Occipital lobe (tissue), 2 donors: Measurements from ENCODE around the gene HOXA2. TPM values are rescaled to one million over a fixed set of nuclear protein-coding genes. Genes with fewer than 3 reads are reported as not detected.

ENCODE experiments used
- DNase-seq: peaks from one replicate; lab custom pipeline; 2025; lab: John Stamatoyannopoulos, UW
- total RNA-seq: library from RNA; depleted of rRNA; stranded (reverse); fragments of >200 nt; gene quantifications from one replicate; pipeline ENCODE4 v1.2.3, GENCODE V29; 2014

Gene HOXA2
- total RNA-seq, 1 donor from 2014 or later: not detected

- no peak for DNase-seq
These were observed 1.8 kb downstream of the HOXA2 start for GRCh38 chr7:27100694-27101170.

GRCh38 chr7:27099453-27100370 lies 2.8 kb downstream of the HOXA2 start:
- no peak for DNase-seq

GRCh38 chr7:27098578-27099451 lies 3.7 kb downstream of the HOXA2 start:
- DNase-seq: no peak

GRCh38 chr7:27097686-27098577 lies 4.6 kb downstream of the HOXA2 start:
- no peak for DNase-seq

GRCh38 chr7:27096768-27097514 lies 5.5 kb downstream of the HOXA2 start:
- no peak for DNase-seq

GRCh38 chr7:27095897-27096767 lies 6.4 kb downstream of the HOXA2 start, which contains the start of gene HOXA1:
TSS of gene HOXA1 (minus strand) at chr7:27096000. CDS start at chr7:27095912, 88 bp downstream.
- no peak for DNase-seq

GRCh38 chr7:27095050-27095896 lies 7.2 kb downstream of the HOXA2 start:
- DNase-seq: no peak

- DNase-seq: no peak
These were observed 8.0 kb downstream of the HOXA2 start for GRCh38 chr7:27094304-27095049.

GRCh38 chr7:27093184-27093895 lies 9.1 kb downstream of the HOXA2 start:
- no peak for DNase-seq

- DNase-seq: no peak
These were observed 9.7 kb downstream of the HOXA2 start for GRCh38 chr7:27092819-27093110.

- no peak for DNase-seq
These were observed 10.3 kb downstream of the HOXA2 start for GRCh38 chr7:27091941-27092818.

GRCh38 chr7:27091105-27091504 lies 11.4 kb downstream of the HOXA2 start:
- no peak for DNase-seq

GRCh38 chr7:27088002-27088922 lies 14.2 kb downstream of the HOXA2 start:
- no peak for DNase-seq

GRCh38 chr7:27083646-27084045 lies 18.8 kb downstream of the HOXA2 start:
- no peak for DNase-seq

- no peak for DNase-seq
These were observed 20.3 kb downstream of the HOXA2 start for GRCh38 chr7:27082171-27082570.
